ENCODE results near the gene SVBP. TPM values are rescaled to one million over a fixed set of nuclear protein-coding genes. Genes with fewer than 3 reads are reported as not detected.
"Not testable (repeated sequence)": the region's sequence is repeated elsewhere in the genome, so short reads cannot be mapped to it uniquely, and the experiment has no call there.

The SVBP gene, protein sequence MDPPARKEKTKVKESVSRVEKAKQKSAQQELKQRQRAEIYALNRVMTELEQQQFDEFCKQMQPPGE
- 48.6 TPM for polyA plus RNA-seq (ENCODE audit: insufficient read length)

DNA sequence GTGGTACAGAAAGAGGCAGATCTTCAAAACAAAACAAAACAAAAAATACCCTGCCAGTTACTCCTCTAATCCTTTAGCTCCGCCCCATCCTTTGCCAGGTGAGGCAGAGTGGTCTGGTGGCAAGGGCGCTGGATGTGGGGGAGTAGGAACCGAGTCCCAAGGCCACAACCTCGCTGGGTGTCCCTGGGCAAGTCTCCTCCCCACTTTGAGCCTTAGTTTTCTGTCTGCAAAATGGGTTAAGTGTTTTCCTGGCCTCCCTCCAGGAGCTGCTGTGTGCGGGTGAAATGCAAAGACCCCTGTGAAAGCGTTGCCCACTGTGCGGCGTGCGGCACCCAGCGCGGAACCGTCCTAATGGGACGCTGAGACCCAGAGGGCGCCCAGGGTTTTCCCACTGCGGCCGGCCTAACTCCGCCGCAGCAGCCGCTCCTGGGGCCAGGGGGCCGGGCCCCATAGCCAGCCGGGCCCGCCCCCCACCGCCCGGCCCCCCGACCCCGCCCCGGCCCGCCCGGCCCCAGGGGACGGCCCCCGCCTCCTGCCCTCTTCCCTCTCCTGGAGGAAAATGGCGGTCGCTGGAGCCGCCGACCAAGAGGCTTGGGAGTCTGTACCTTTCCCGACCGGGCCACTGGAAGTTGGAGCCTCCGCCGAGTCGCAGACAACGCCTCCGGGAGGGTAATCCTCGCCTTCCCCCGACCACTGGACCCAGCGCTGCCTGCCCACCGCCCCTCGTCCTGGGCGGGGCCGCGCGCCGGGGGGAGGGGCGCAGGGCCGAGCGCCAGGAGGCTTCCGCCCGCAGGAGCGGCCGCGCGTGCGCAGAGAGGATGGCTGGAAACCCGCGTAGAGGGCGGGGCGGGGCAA lies at the start of gene SVBP, which contains the start of gene ERMAP:
SVBP (minus strand) TSS at position 813 of the 855 bp plus-strand sequence. CDS start 853 bp downstream, outside the sequence.
ERMAP (plus strand) TSS at position 538 of the 855 bp plus-strand sequence. CDS start 13,327 bp downstream, outside the sequence.
- peak; percentile 92 for DNase-seq

DNA sequence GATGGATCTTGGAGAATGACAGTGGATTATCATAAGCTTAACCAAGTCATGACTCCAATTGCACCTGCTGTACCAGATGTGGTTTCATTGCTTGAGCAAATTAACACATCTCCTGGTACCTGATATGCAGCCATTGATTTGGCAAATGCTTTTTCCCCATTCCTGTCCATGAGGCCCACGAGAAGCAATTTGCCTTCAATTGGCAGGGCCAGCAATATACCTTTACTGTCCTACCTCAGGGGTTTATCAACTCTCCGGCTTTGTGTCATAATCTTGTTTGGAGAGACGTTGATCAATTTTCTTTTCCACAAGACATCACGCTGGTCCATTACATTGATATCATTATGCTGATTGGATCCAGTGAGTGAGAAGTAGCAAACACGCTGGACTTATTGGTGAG lies 49.4 kb upstream of the SVBP start:
- no peak for DNase-seq

DNA sequence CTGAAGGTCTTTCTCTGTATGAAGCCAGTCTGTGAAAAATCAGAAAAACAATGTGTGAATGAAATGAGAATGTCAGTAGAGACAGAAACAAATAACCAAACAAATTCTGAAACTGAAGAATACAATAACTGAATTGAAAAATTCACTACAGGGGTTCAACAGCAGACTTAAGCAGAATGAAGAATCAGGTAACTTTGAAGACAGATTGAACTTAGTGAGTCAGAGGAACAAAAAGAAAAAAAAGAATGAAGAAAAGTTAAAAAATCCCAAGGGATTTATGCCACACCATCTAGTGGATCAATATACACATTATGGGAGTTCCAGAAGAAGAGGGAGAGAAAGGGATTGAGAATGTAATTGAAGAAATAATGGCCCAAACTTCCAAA lies 43.8 kb upstream of the SVBP start:
- no peak for DNase-seq

DNA sequence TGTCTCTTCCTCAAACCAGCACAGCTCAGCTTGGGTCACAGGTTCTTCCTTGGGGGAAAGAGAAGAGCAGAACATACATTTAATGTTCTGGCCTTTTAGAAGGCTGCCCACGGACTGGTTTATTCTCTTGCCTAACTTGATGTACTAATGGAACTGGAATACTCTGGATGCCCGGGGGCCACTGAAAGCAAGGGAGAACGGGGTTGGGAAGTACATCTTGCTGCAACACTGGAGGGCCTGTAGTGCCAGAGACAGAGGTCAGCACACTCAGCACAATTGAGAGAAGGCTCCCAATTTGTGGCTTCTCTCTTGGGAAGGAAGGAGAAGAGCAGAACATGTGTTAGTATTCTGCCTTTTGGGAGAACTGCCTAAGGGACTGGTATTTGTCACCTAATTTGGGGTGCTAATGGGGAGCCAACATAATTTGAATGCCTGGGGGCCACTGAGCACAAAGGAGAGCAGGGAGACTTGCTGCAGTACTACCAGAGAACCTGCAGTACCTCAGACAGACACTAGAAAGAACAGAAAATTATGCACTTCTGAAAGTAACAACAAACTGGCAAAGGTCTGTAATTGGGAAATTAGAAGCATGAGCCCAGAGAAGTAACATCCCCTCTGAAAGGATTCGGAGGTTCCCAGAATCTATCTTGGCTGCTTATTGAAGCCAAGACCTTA lies 43.3 kb upstream of the SVBP start:
- no peak for DNase-seq

DNA sequence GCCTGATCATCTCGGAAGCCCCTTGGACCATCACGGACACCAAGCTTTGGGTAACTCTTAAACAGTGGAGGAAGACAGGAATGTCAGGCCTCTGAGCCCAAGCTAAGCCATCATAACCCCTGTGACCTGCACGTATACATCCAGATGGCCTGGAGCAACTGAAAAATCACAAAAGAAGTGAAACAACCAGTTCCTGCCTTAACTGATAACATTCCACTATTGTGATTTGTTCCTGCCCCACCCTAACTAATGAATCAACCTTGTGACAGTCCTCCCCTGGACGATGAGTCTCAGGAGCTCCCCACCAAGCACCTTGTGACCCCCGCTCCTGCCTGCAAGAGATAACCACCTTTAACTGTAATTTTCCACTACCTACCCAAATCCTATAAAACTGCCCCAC lies 42.2 kb upstream of the SVBP start:
- DNase-seq = not testable (repeated sequence)

DNA sequence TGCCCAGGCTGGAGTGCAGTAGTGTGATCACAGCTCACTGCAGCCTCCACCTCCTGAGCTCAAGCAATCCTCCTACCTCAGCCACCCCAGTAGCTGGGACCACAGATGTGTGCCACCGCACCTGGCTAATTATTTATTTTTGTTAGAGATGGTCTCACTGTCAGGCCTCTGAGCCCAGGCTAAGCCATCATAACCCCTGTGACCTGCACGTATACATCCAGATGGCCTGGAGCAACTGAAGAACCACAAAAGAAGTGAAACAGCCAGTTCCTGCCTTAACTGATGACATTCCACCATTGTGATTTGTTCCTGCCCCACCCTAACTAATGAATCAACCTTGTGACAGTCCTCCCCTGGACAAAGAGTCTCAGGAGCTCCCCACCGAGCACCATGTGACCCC lies 39.4 kb upstream of the SVBP start:
- not testable (repeated sequence) for DNase-seq

DNA sequence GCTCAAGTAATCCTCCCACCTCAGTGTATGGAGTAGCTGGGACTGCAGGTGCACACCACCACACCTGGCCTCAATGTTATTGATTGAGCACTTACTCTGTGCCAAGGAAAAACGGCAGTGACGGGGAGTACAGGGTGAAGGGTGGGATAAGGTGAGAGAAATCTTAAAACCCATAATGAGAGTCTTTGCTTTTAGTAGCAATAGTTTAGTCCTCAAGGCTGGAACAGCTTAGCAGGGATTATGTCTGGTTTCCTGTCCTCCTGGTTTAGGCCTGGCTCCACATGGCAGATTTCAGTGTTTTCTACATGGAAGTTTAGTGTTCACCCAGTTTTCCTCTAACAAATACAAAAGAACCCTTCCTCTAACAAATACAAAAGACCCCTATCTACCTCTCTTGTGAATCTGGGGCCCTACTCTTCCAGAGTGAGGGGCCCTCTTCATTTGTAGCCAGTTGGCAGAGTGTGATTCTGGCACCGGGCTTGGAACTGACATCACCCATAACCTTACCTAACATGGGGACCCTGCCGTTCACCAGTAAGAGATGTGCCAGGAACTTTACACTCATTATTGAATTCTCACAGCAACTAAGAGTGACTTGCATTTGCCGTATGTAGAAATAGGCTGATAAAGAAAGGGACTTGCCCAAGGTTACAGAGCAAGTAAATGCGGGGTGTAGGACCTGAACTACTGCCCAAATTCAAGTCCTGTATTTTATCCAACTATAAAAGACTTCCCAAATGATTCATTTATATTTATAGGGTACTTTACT lies 36.1 kb upstream of the SVBP start:
- DNase-seq = no peak

DNA sequence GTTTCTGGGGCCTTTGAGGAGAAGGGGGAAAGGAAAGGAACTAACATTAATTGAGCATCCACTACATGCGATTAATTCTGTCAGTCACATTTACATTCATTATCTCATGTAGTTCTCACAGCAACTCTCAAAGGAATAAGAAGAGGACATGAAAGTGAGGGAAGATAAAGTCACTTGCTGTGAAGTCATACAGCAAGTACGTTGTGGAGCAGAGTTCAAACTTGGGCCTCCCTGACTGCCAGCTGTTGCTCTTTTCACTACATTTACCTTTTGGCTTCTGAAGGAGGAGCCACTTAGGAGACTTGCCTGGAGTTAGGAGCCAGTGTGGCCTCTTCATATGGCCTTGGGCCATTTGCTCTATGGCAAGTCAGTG lies 35.4 kb upstream of the SVBP start:
- DNase-seq = no peak

DNA sequence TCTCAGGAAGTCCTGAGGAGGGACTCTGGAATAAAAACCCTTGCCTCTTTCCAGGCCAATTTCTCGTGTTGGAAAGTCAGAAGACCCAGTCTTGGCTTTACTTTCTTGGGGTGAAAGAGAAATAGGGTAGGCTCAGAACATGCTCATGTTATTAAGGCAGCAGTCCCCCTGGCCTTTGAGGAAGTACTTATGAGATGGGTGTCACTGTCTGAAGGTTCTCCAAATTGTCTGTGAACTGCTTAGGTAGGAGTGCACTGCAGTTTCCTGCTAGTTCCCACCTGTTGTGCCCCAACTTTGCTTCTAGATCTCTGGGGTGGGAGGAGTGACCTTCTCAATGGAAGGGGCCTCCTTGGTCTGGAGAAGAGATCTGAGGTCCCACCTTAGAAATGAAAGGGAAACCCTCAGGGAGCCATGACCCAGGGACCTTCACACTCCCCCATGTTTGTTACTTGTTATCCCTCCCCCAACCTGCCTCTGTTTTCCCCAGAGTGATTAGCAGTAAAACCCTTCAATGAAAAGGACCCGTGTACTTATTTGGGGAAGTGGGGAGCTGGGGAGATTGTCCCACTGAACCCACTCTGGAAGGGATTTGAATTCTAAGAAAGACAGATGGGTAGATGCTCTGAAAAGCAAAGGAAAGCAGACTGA lies 34.9 kb upstream of the SVBP start:
- DNase-seq = no peak

DNA sequence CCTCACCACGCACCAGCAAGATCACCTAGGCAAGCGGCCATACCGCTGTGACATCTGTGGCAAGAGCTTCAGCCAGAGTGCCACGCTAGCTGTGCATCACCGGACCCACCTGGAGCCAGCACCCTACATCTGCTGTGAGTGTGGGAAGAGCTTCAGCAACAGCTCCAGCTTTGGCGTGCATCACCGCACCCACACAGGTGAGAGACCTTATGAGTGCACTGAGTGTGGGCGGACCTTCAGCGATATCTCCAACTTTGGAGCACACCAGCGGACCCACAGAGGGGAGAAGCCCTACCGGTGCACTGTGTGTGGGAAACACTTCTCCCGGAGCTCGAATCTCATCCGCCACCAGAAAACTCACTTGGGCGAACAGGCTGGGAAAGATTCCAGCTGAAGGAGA lies 34.2 kb upstream of the SVBP start:
- DNase-seq = no peak

DNA sequence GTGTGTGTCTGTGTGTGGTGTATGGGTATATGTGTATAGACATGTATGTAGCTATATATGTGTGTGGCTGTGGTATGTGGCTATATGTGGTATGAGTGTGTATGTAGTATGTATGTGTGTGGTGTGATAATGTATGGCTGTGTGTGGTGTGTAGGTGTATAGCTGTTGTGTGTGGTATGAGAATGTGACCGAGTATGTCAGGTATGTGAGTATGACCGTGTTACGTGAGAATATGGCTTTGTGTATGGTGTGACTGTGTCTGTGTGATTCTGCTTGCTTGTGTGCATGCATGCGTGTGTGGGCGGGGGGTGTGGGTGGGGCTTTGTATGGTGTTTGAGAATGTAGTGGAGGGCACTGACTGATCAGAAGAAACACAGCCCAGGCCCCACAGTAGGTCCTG lies 32.7 kb upstream of the SVBP start:
- no peak for DNase-seq

DNA sequence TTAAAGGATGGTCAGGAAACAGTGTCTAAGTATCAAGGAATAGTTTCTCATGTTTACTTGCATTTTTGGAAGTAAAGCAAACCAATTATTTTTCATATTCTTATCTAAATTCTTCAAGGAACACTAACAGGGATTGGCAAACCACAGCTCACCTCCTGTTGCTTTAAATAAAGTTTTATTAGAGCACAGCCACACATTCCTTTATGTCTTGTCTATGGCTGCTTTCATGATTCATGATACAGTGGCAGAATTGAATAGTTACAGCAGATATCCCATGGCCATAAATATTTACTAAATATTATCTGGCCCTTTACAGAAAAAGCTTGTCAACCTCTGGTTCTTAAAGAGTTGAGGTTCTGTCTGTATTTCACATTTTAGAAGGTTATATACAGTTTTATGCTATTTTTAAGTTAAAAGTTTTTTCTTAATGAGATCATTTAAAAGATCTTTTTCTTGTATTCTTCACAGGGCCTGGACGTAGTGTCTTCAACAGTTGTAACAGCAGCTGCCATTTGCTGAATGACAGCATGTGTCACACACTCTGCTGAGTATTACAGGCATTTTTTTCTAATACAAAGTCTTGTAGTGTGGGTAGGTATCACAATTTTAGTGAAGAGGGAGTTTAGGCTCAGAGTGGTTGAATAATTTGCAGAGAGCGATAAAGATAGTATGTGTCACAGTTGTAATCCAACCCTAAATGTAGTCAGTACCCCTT lies 31.8 kb upstream of the SVBP start:
- no peak for DNase-seq

DNA sequence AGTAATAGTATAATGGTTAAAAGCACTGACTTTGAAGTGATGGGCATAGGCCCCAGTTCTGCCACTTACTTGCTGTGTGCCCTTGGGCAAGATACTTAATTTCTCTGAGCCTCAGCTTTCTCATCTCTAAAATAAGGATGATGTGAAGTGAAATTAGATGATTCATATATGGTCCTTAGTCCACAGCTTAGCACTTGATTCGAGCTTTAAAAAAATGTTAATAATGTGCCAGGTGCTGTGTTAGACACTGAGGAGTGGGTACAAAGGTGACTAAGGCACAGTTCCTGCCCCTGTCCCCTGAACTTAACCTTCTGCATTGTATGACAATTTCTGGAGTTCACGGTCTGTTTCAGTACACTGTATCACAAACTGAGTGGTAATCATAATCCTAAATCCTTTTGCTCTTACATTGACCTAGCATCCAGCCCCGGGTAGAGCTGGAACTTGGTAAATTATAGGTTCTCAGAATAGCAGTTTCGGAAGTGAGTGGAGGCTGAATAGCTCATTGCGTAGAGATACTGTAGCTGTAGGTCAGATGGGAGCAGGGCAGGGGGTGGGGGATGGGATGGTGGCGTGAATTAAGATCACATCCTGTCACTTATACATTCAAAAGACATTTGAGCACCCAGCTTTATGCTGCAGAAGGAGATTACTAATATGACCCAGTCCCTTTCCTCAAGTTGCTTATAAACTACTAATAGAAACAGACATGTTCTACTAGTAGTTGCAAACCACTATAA lies 30.7 kb upstream of the SVBP start:
- DNase-seq = no peak

DNA sequence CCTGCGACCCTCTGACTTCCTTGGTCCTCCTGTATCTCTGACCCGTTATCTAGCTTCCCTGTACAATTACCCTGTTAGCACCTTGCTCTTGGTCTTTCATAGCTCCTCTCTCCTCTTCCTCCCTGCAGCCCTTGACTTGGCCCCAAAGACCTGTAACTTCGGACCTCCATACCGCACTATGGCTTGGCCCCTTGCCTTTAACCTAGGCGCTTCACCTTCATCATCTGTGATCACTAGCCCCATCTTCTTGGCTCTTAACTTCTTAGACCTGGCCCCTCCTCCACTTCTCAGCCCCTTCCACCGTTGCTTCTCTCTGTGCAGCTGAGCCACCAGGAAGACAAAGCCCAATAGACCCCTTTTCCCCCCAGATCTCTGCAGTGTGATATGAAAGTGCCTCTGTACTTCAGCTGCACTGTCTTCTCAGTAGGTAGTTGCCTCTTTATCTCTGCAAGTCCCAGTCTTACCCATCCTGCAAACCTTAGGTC lies 30.0 kb upstream of the SVBP start:
- DNase-seq = no peak

DNA sequence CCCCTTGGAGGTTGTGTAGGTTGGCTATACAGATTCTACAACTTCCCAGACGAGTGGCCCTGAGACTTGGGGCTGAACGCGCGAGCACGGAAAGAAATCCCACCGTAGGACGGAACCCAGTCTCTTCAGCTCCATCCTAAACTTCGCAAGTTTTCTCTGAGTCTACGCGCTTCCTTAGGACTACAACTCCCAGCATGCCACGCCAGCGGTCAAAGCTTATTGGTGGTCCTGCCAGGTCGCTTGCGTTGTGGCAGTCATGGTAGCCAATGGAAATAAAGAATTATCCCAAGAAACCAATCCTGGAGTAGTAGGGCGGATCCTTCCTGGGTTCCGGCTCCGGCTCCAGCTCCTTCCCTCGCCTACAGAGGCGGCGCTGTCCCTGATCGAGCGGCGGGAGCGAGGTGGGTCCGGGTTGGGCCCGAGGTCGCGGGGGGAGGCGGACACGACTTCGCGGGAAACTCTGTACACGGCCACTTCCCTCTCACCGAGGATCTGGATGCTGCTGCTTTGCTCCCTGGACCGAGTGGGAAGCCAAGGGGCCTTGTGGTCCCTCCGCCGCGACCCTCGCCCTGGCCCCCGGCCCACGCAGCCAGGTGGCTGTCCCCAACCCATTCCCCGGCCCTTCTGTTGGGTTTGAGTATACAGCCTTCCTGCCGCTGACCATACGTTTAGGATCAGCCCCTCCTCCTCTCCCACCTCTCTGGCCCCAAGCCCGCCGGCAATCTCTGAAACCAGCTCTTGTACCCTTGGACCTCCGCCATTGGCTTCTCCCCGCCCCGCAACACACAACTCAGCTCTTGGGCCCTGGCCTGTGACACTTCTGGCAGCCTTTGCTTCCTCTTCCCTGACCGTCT lies 29.3 kb upstream of the SVBP start, which contains the start of gene ZNF691:
ZNF691 (plus strand) TSS at position 357 of the 854 bp plus-strand sequence. CDS start 3,046 bp downstream, outside the sequence.
- DNase-seq = peak; percentile 95

DNA sequence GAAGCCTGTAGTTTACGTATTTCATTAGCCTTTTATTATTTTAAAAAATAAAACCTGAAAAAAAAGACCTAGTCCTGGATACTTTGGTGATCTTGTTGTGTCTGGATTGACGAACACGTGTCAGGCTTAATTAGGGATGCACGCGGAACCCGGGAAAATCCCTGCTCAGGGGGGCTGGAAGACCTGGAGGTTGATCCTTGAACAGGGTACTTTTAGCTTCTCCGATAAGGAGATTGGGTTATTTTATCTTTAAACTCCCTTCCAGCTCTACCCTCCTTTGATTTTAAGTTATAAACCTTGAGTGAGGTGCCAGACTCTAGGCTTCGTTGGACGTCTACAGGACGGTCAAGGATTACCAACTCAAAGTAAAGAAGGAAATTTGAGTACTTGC lies 28.7 kb upstream of the SVBP start:
- no peak for DNase-seq

DNA sequence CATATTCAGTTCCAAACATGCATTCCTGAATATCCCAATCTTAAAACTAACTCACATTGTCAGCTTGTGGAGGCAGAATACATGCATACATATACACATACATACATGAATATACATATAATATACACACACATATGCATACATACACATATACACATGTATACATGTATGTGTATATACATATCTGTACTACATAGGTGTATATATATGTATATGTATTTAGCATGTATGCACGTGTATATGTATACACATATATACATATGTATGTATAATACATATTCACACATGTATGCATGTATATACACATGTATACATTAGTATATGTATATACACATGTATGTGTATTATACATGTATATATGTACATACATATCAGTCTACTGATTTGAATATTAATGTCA lies 28.0 kb upstream of the SVBP start:
- no peak for DNase-seq

DNA sequence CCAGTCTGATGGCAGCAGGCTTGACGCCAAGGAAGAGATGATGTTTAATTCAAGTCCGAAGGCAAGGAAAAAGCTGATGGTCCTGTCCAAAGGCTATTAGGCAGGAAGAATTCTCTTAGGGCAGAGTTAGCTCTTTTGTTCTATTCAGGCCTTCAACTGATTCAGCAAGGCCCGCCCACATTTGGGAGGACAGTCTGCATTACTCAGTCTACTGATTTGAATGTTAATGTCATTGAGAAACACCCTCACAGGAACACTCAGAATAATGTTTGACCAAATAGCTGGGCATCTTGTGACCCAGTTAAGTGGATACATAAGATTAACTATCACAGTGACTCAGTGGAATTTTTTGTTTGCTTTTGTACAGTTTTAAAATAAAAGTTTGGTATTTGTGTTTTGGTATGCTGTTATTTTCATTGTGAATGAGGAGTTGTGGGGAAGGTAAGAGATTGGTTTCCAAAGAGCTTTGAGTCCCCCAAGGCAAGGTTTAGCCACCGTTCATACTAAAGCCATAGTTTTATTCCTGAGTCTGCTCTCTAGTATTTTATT lies 27.5 kb upstream of the SVBP start:
- DNase-seq = no peak

DNA sequence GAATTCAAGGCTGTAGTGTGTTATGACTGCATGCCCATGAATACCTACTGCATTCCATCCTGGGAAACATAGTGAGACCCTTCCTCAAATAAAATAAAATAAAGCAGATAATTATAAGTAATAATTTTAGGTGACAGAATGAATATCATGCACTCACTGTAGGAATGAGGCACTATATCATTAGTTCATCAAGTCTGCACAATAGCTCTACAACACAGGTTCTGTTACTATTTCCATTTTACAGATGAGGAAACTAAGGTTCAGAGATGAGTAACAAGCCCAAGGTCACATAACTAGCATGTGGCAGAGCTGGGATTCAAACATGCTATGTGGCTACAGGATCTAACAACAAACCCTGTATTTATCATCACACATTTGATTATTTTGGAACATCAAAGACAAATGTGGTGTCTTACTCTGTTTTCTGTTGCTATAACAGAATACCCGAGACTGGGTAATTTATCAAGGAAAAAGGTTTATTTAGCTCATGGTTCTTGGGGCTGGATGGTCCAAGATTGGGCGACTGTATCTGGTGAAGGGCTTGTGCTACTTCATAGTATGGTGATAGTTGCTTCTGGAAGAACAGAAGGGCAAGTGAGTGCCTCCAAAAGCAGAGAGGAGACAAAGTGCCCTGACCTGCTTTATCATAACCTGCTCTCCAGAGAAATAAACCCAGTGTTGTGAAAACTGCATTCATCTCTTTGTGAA lies 24.4 kb upstream of the SVBP start:
- no peak for DNase-seq

Measured in hindlimb muscle (tissue), 1 donor.